CD4-positive, alpha-beta T cell treated with Interleukin-6 at 100 ng/mL for 8 hours (primary cell): ENCODE results near the gene FERD3L.

Experiments
- DNase-seq: peaks from one replicate; pipeline ENCODE4 v3.0.0-alpha.2; 2020; ENCODE audit warnings: mixed read lengths, low spot score

The FERD3L gene

DNA sequence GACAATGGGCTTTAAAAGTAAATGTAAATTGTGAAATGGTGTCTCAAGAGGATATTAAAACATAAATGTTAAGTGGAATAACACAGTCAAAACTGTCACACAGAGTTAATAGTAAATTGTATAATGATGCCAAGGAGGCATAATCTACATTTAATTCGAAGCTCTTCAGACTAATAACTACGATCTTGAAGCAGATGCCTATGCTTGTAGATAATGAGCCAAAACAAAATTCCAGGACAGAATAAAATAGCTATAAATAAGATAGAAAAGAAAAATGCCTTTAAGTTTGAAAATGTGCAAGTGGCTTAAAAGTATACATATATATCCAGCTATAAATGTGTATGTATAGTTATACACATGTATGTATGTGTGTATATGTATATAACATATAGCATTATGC is 45.3 kb downstream of the FERD3L start:
- no peak for DNase-seq

DNA sequence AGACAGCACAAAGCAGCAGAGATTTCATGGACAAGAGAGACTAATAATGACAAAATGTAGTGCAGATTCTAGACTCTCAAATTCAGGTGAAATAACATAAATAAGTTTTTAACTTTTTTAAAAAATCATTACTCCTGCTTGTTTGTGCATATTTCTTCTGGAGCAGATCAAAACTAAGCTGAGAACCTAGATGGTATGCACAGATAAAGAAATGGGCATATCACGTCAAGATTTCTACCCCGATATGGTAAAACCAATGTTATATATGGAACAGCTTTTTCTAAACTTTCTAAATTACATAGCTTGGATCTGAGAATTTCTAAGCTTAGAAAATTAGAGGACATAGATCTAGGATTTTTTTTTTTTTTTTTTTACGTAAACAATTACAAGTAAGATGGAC is 46.0 kb downstream of the FERD3L start:
- DNase-seq = no peak

DNA sequence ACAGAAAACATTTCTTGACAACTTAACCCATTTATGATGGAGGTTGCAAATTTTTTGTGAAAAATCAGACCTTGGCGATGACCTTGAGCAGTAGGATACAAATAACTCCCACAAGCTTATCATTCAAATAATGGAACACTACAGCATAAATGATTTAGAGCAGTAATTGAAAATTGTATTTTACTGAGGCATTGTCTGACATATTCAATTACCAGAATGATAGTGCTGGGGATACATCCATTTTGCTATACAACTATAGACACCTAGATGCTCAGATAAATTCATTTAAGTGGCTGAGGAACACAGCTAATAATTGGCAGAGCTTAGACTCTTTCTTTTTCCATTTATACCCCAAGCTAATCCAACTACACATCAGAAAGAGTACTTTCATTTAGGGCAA is 46.7 kb downstream of the FERD3L start:
- no peak for DNase-seq

DNA sequence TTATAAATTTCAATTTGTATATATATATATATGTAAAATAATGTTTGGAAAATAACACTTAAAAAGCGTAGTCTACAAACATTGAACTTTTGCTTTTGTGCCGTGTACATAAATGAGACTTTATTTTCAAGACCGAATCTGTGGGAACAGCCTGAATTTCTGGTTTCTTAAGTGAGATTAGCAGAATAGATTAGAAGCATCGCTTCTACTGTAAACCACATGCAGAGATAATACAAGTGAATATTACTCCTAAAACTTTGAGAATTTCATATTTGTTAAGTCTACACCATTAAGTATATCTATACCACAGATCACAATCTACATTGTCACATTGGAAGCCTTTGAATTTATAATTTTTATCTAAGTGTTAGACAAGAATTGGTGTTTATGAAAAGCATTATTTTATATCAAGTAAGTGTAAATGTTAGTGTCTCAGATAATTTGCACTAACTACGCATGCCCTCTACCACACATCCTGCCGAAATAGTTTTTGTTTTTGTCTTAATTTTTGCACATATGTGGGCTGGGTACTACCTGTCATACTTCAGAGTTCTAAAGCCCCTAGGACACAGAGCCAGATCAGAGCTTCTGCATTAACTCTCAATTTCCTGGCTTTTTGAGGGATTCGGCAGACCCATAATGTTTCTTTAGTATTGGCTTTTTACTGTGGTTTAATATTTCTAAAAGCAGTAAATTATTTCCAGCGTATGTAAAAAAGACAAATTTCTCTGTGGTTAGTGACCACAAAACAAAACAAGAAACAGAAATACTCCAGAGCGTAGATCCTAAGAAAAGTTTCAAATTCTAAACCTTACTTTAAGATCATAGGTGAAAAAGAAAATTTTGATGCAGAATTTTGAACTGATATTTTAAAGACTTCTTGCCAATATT is 47.8 kb downstream of the FERD3L start:
- DNase-seq = no peak

DNA sequence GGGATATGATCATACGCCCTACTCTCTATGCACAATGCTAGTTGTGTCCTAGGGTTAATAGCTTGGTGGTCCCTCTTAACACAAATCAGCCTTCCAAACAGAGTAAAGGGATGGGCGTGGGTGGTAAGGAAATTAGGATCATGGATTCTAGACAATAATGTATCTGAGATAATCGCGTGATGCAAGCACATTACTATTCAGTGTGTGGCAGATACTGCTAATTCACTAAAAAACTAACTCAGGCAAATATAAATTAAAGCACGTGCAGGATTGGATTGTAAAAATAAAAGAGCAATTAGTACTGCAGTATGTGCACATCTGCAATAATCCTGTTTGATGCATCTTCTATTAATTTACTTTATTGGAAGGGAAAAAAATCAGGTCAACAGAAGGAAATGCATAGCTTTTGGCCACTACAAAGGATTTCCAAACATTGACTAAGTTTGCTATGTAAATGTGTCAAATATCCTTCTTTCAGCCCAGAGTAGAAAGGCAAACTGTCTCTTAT is 49.8 kb downstream of the FERD3L start:
- no peak for DNase-seq
